Measurements from ENCODE around the gene SLC16A5. TPM values are rescaled to one million over a fixed set of nuclear protein-coding genes. Genes with fewer than 3 reads are reported as not detected.

SLC16A5 gene
- total RNA-seq, 1 experiment from 2014 or later: 8.8 TPM

Other genes with a start within 250 kb of the SLC16A5 start
- not detected in 2 replicates for gene GRIN2C, start 228.1 kb upstream of the SLC16A5 start, total RNA-seq (2014; rRNA removed; shearing (Covaris generic))
- gene FDXR, start 215.0 kb upstream of the SLC16A5 start, total RNA-seq (2014; rRNA removed; shearing (Covaris generic)): 3.4 and 6.1 TPM in 2 replicates
- not detected in 2 replicates for gene FADS6, start 194.3 kb upstream of the SLC16A5 start, total RNA-seq (2014; rRNA removed; shearing (Covaris generic))
- not detected in 2 replicates for gene USH1G, start 164.7 kb upstream of the SLC16A5 start, total RNA-seq (2014; rRNA removed; shearing (Covaris generic))
- gene OTOP2, start 163.7 kb upstream of the SLC16A5 start, total RNA-seq (2014; rRNA removed; shearing (Covaris generic)): not detected in 2 replicates
- gene OTOP3, start 152.1 kb upstream of the SLC16A5 start, total RNA-seq (2014; rRNA removed; shearing (Covaris generic)): not detected in 2 replicates
- gene HID1, start 115.2 kb upstream of the SLC16A5 start, total RNA-seq (2014; rRNA removed; shearing (Covaris generic)): 0.10 and 0.60 TPM in 2 replicates
- gene CDR2L, start 100.3 kb upstream of the SLC16A5 start, total RNA-seq (2014; rRNA removed; shearing (Covaris generic)): 8.4 and 8.9 TPM in 2 replicates
- gene MRPL58, start 75.3 kb upstream of the SLC16A5 start, total RNA-seq (2014; rRNA removed; shearing (Covaris generic)): 48.8 and 69.0 TPM in 2 replicates
- gene ATP5PD, start 41.0 kb upstream of the SLC16A5 start, total RNA-seq (2014; rRNA removed; shearing (Covaris generic)): 369 and 413 TPM in 2 replicates
- gene KCTD2, start 40.7 kb upstream of the SLC16A5 start, total RNA-seq (2014; rRNA removed; shearing (Covaris generic)): 11.8 and 13.5 TPM in 2 replicates
- 3.7 and 4.3 TPM in 2 replicates for gene ARMC7, start 22.0 kb downstream of the SLC16A5 start, total RNA-seq (2014; rRNA removed; shearing (Covaris generic))
- gene NT5C, start 43.8 kb downstream of the SLC16A5 start, total RNA-seq (2014; rRNA removed; shearing (Covaris generic)): 78.1 and 78.9 TPM in 2 replicates
- gene JPT1, start 66.6 kb downstream of the SLC16A5 start, total RNA-seq (2014; rRNA removed; shearing (Covaris generic)): 281 and 336 TPM in 2 replicates
- gene SUMO2, start 95.0 kb downstream of the SLC16A5 start, total RNA-seq (2014; rRNA removed; shearing (Covaris generic)): 128 and 141 TPM in 2 replicates
- 58.0 and 62.7 TPM in 2 replicates for gene NUP85, start 117.7 kb downstream of the SLC16A5 start, total RNA-seq (2014; rRNA removed; shearing (Covaris generic))
- 6.4 and 8.4 TPM in 2 replicates for gene GGA3, start 173.7 kb downstream of the SLC16A5 start, total RNA-seq (2014; rRNA removed; shearing (Covaris generic))
- 54.8 and 58.2 TPM in 2 replicates for gene MRPS7, start 173.9 kb downstream of the SLC16A5 start, total RNA-seq (2014; rRNA removed; shearing (Covaris generic))
- gene MIF4GD, start 183.3 kb downstream of the SLC16A5 start, total RNA-seq (2014; rRNA removed; shearing (Covaris generic)): 7.4 and 9.3 TPM in 2 replicates
- gene SLC25A19, start 201.5 kb downstream of the SLC16A5 start, total RNA-seq (2014; rRNA removed; shearing (Covaris generic)): 7.3 and 7.9 TPM in 2 replicates

All from RPMI7951 (cell line).